DND-41 (cell line): ENCODE measurements around the gene PIK3CD.

ENCODE experiments used
- ATAC-seq: fragments of 200-7000 bp; cut with Tn5 transposase; 3 replicates; pipeline ENCODE4 v1.9.1; 2021; ENCODE audit warnings: low read depth; ENCODE audit not compliant: insufficient read depth
- DNase-seq: peaks from one replicate; pipeline ENCODE4 v3.0.0-alpha.2; 2020
- H2AFZ ChIP-seq: 2 replicates; pipeline ENCODE4 v1.6.0; 2012; ENCODE audit warnings: low read depth, low read length
- H3K27ac ChIP-seq: 2 replicates; pipeline ENCODE4 v1.5.1; 2012; ENCODE audit warnings: low read length, inconsistent platforms
- H3K27me3 ChIP-seq: fragments of 200-600 bp; sonication (generic); 2 replicates; pipeline ENCODE4 v1.6.0; 2012; ENCODE audit warnings: low read length, mild to moderate bottlenecking, inconsistent platforms; ENCODE audit not compliant: insufficient read depth, poor library complexity
- H3K36me3 ChIP-seq: 2 replicates; pipeline ENCODE4 v1.5.1; 2012; ENCODE audit warnings: low read length, inconsistent platforms; ENCODE audit not compliant: insufficient read depth
- H3K4me1 ChIP-seq: 2 replicates; pipeline ENCODE4 v1.5.1; 2012; ENCODE audit warnings: mild to moderate bottlenecking, low read length; ENCODE audit not compliant: insufficient read depth
- H3K4me2 ChIP-seq: 2 replicates; pipeline ENCODE4 v1.6.0; 2012; ENCODE audit warnings: mild to moderate bottlenecking, moderate library complexity, low read length, inconsistent platforms; ENCODE audit not compliant: insufficient read depth
- H3K4me3 ChIP-seq, 2 experiments: fragments of 200-600 bp in 1 of 2; shearing (Covaris generic) in 1 of 2; 2 replicates each; pipeline ENCODE4 v1.5.1; 2012 to 2016; ENCODE audit warnings: inconsistent platforms in 2 of 2, low read length in 2 of 2, mild to moderate bottlenecking in 2 of 2, low read depth in 1 of 2, moderate library complexity in 1 of 2
- H3K79me2 ChIP-seq: 2 replicates; pipeline ENCODE4 v1.6.0; 2012; ENCODE audit warnings: low read length, inconsistent platforms; ENCODE audit not compliant: insufficient read depth
- H3K9ac ChIP-seq: 2 replicates; pipeline ENCODE4 v1.6.0; 2012; ENCODE audit warnings: low read depth, mild to moderate bottlenecking, inconsistent platforms, low read length, moderate library complexity
- H3K9me3 ChIP-seq: 2 replicates; pipeline ENCODE4 v1.5.1; 2012; ENCODE audit warnings: low read length, moderate library complexity, mild to moderate bottlenecking, inconsistent platforms; ENCODE audit not compliant: insufficient read depth, severe bottlenecking
- H4K20me1 ChIP-seq: 2 replicates; pipeline ENCODE4 v1.6.0; 2012; ENCODE audit warnings: low read length; ENCODE audit not compliant: insufficient read depth
- CTCF ChIP-seq: IDR thresholded peaks from 2 replicates; pipeline ENCODE4 v1.5.1; 2012; ENCODE audit warnings: borderline replicate concordance, low read length, moderate library complexity, mild to moderate bottlenecking; ENCODE audit not compliant: poor library complexity, severe bottlenecking; ENCODE audit errors: extremely low read depth
- EZH2 ChIP-seq: IDR thresholded peaks from 3 replicates; pipeline ENCODE4 v1.6.1; 2012; ENCODE audit warnings: borderline replicate concordance, low read depth, mild to moderate bottlenecking, moderate library complexity, low read length, inconsistent platforms; ENCODE audit not compliant: severe bottlenecking

The PIK3CD gene

GRCh38 chr1:9615316-9616063 lies 36.0 kb upstream of the PIK3CD start:
- ATAC-seq = peak; percentile 77
- TF ChIP-seq CTCF (peak; percentile 78), EZH2 (no peak)

GRCh38 chr1:9618909-9619679 lies 32.4 kb upstream of the PIK3CD start:
- Histone ChIP-seq H3K9ac (no peak overlapping the region), H4K20me1 (no peaks in the 10 kb centered on the region), H3K27me3 (no peaks in the 10 kb centered on the region), H3K4me3 (no peak overlapping the region), H3K4me2 (no peak overlapping the region), H2AFZ (no peak overlapping the region), H3K9me3 (no peaks in the 10 kb centered on the region), H3K79me2 (no peaks in the 10 kb centered on the region), H3K36me3 (no peaks in the 10 kb centered on the region), H3K27ac (no peak overlapping the region), H3K4me1 (no peaks in the 10 kb centered on the region)
- TF ChIP-seq CTCF = no peak
- TF ChIP-seq EZH2 = no peak
- ATAC-seq (no peak), DNase-seq (no peak)

More at GRCh38 chr1:9615316-9616063, 36.0 kb upstream of the PIK3CD start:
- H3K27me3 ChIP-seq = no peaks in the 10 kb centered on the region
- H3K9ac ChIP-seq = no peak overlapping the region
- no peaks in the 10 kb centered on the region for H3K4me1 ChIP-seq
- H3K79me2 ChIP-seq = no peaks in the 10 kb centered on the region
- DNase-seq = peak; percentile 52
- no peaks in the 10 kb centered on the region for H4K20me1 ChIP-seq
- H3K27ac ChIP-seq = no peak overlapping the region
- no peak overlapping the region for H3K4me2 ChIP-seq
- peaks cover 35% of the 10 kb centered on the region for H3K36me3 ChIP-seq
- no peak overlapping the region for H3K4me3 ChIP-seq
- H2AFZ ChIP-seq = no peak overlapping the region
- H3K9me3 ChIP-seq = no peaks in the 10 kb centered on the region

GRCh38 chr1:9621032-9621431 lies 30.5 kb upstream of the PIK3CD start:
- Histone ChIP-seq H3K36me3 (no peaks in the 10 kb centered on the region), H3K9me3 (no peaks in the 10 kb centered on the region), H3K79me2 (no peaks in the 10 kb centered on the region), H2AFZ (no peak overlapping the region), H3K9ac (no peak overlapping the region), H3K27me3 (no peaks in the 10 kb centered on the region), H3K27ac (no peak overlapping the region), H3K4me1 (no peaks in the 10 kb centered on the region), H4K20me1 (no peaks in the 10 kb centered on the region), H3K4me2 (no peak overlapping the region), H3K4me3 (no peak overlapping the region)
- no peak for TF ChIP-seq EZH2
- TF ChIP-seq CTCF = no peak
- ATAC-seq (no peak), DNase-seq (no peak)
